Uterus (tissue), 4 donors: ENCODE data around the gene NEMP1. TPM values are rescaled to one million over a fixed set of nuclear protein-coding genes. Genes with fewer than 3 reads are reported as not detected.
"Not testable (repeated sequence)": the region's sequence is repeated elsewhere in the genome, so short reads cannot be mapped to it uniquely, and the experiment has no call there.

Source experiments
- DNase-seq, 2 donors: peaks; one replicate each; pipeline ENCODE4 v3.0.0-alpha.2; 2019 to 2020
- H3K27ac ChIP-seq, 2 donors: fragments of 200-600 bp; sonication (generic); 1 replicate in 1 of 2; 2 replicates in 1 of 2; pipeline ENCODE4 v1.5.1; 2016 to 2018
- H3K27me3 ChIP-seq, 2 donors: fragments of 200-600 bp; sonication (generic); one replicate each; pipeline ENCODE4 v1.5.1; 2018 to 2019; ENCODE audit warnings: control low read depth in 1 of 2
- H3K36me3 ChIP-seq, 2 donors: fragments of 200-600 bp; sonication (generic); one replicate each; pipeline ENCODE4 v1.5.1; 2019; ENCODE audit warnings: control low read depth in 1 of 2
- H3K4me1 ChIP-seq, 2 donors: fragments of 200-600 bp; sonication (generic); one replicate each; pipeline ENCODE4 v1.5.1; 2018 to 2019; ENCODE audit warnings: control low read depth in 1 of 2
- H3K4me3 ChIP-seq, 2 donors: fragments of 200-600 bp; sonication (generic); 1 replicate in 1 of 2; 2 replicates in 1 of 2; pipeline ENCODE4 v1.5.1; 2018 to 2019; ENCODE audit warnings: mild to moderate bottlenecking in 1 of 2
- H3K9me3 ChIP-seq, 2 donors: fragments of 200-600 bp; sonication (generic); one replicate each; pipeline ENCODE4 v1.5.1; 2019; ENCODE audit warnings: control low read depth in 1 of 2
- POLR2A ChIP-seq, 2 donors: fragments of 450-650 bp; IDR thresholded peaks; one replicate each; pipeline ENCODE4 v1.6.1; 2016; ENCODE audit warnings: antibody characterized with exemption in 2 of 2, mild to moderate bottlenecking in 1 of 2, moderate library complexity in 1 of 2
- intact Hi-C: fragments of 100-400 bp; cut with DNase I; formaldehyde crosslinking; loops from one replicate; pipeline ENCODE4 v1.15.1; 2023; ENCODE audit warnings: low total_unique reads
- total RNA-seq, 4 donors: library from RNA; depleted of rRNA in 3 of 4; stranded (reverse); fragments of >200 nt in 3 of 4; gene quantifications; one replicate each; pipeline versions ENCODE4 v1.1.0 to v1.2.4, GENCODE V29; 2014 to 2023
- TF ChIP-seq, protein P1 (sequence below), 4 experiments: fragments of 200-600 bp in 2 of 4; fragments of 450-650 bp in 2 of 4; sonication (generic) in 2 of 4; IDR thresholded peaks; one replicate each; pipeline ENCODE4 v1.5.1; 2016 to 2019; ENCODE audit warnings: antibody characterized with exemption in 4 of 4, mild to moderate bottlenecking in 2 of 4, moderate library complexity in 1 of 4
- donor health status: DM: yes; HTN: yes; CAD: no.

Gene NEMP1
- total RNA-seq, 4 donors from 2014 or later = 1.5 to 18.0 (median 9.9) TPM

- TF ChIP-seq POLR2A (IDR thresholded peaks at IDR 0.05) = peak in 1 of 2 donors; percentile 16
- TF ChIP-seq, protein P1, sequence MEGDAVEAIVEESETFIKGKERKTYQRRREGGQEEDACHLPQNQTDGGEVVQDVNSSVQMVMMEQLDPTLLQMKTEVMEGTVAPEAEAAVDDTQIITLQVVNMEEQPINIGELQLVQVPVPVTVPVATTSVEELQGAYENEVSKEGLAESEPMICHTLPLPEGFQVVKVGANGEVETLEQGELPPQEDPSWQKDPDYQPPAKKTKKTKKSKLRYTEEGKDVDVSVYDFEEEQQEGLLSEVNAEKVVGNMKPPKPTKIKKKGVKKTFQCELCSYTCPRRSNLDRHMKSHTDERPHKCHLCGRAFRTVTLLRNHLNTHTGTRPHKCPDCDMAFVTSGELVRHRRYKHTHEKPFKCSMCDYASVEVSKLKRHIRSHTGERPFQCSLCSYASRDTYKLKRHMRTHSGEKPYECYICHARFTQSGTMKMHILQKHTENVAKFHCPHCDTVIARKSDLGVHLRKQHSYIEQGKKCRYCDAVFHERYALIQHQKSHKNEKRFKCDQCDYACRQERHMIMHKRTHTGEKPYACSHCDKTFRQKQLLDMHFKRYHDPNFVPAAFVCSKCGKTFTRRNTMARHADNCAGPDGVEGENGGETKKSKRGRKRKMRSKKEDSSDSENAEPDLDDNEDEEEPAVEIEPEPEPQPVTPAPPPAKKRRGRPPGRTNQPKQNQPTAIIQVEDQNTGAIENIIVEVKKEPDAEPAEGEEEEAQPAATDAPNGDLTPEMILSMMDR (IDR thresholded peaks at IDR 0.05) = peak in 1 of 4 experiments; percentile 54
- H3K4me3 ChIP-seq = peak overlapping the region; percentile 69 to 89
- intact Hi-C loops = no loop called here
- H3K27ac ChIP-seq = peak overlapping the region; percentile 96 to 99
- no peaks in the 10 kb centered on the region for H3K9me3 ChIP-seq
- peak; percentile 82 to 83 for DNase-seq
- no peaks in the 10 kb centered on the region for H3K36me3 ChIP-seq
- H3K27me3 ChIP-seq = no peaks in the 10 kb centered on the region
- peaks cover 6 to 17% of the 10 kb centered on the region in 2 donors for H3K4me1 ChIP-seq
Observed at GRCh38 chr12:57086493-57087009, 8.0 kb upstream of the NEMP1 start.

DNA sequence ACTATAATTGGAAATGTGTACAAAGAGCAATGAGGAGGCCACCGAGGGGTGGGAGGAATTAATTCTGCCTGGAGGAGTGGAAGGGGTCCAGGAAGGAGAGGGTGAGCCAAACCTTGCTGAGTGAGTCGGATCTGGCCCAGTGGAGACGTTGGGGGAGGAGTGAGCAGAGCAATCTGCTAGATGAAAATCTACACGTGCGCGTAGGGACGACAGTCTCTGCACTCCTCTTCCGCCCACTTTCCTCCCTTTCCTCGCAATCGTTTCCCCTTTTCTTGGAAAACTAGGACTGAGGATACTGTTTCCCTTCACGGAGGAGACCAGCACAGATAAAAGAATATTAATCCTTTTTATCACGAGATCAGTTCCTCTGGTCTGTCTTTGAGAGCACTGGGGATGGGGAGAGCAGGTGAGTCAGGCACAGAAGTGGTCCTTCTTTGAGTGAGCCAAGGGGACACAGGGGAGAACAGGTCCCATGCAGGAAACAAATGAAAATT is 7.5 kb upstream of the NEMP1 start:
- Histone ChIP-seq H3K27ac (peak overlapping the region; percentile 96 to 99), H3K27me3 (no peaks in the 10 kb centered on the region), H3K36me3 (no peaks in the 10 kb centered on the region), H3K4me1 (peaks cover under 1 to 12% of the 10 kb centered on the region in 2 donors), H3K9me3 (no peaks in the 10 kb centered on the region), H3K4me3 (peak overlapping the region; percentile 69 to 89)
- TF ChIP-seq, protein P1 (IDR thresholded peaks at IDR 0.05) = no peak
- peak in 1 of 2 donors; percentile 39 for TF ChIP-seq POLR2A (IDR thresholded peaks at IDR 0.05)
- peak; percentile 88 to 90 for DNase-seq
- intact Hi-C loops = no loop called here

GRCh38 chr12:57080855-57081254 is 2.3 kb upstream of the NEMP1 start:
- DNase-seq = no peak
- intact Hi-C loops = no loop called here
- no peak for TF ChIP-seq POLR2A (IDR thresholded peaks at IDR 0.05)
- TF ChIP-seq, protein P1 (IDR thresholded peaks at IDR 0.05) = no peak
- H3K4me3 ChIP-seq = no peak overlapping the region
- peaks cover 0 to 8% of the 10 kb centered on the region in 2 donors for H3K4me1 ChIP-seq
- no peaks in the 10 kb centered on the region for H3K9me3 ChIP-seq
- no peak overlapping the region for H3K27ac ChIP-seq
- H3K36me3 ChIP-seq = no peaks in the 10 kb centered on the region
- H3K27me3 ChIP-seq = no peaks in the 10 kb centered on the region

- no peaks in the 10 kb centered on the region for H3K36me3 ChIP-seq
- no peak for DNase-seq
- H3K27me3 ChIP-seq = no peaks in the 10 kb centered on the region
- peaks cover 0 to 8% of the 10 kb centered on the region in 2 donors for H3K4me1 ChIP-seq
- TF ChIP-seq, protein P1 (IDR thresholded peaks at IDR 0.05) = no peak
- no peak for TF ChIP-seq POLR2A (IDR thresholded peaks at IDR 0.05)
- intact Hi-C loops = no loop called here
- no peak overlapping the region for H3K4me3 ChIP-seq
- peak overlapping the region; percentile 82 to 94 for H3K27ac ChIP-seq
- no peaks in the 10 kb centered on the region for H3K9me3 ChIP-seq
Observed at GRCh38 chr12:57079821-57080220, 1.2 kb upstream of the NEMP1 start.

- H3K9me3 ChIP-seq, H3K36me3 ChIP-seq, H3K27me3 ChIP-seq, DNase-seq: not testable (repeated sequence)
- Histone ChIP-seq H3K4me1 (peaks cover 0 to 12% of the 10 kb centered on the region in 2 donors), H3K4me3 (peak overlapping the region in 1 of 2 donors; percentile 11), H3K27ac (peak overlapping the region; percentile 75 to 85)
- intact Hi-C loops = loop anchor here (5.0 kb wide), 1 partner anchor 38 kb away; the partner anchor contains the start of gene STAT6
Observed at GRCh38 chr12:57073566-57074450, 4.8 kb downstream of the NEMP1 start.
